ENCODE results near the gene POFUT2.
A peak's percentile ranks its signal among the peaks of the same experiment; 100 is the strongest.

The POFUT2 gene

GRCh38 chr21:45297329-45297728, 9.6 kb upstream of the POFUT2 start:
- Histone ChIP-seq H3K27ac (ENCODE audit: low read depth in 2 of 2, low read length in 2 of 2) (no peak overlapping the region), H3K4me3 (ENCODE audit: low read length in 2 of 2) (no peak overlapping the region), H3K9ac (ENCODE audit: low read depth in 1 of 2, low read length in 2 of 2) (no peak overlapping the region), H3K9me3 (ENCODE audit: control insufficient read depth in 2 of 2, low read length in 2 of 2) (no peaks in the 10 kb centered on the region), H3K36me3 (ENCODE audit: control insufficient read depth in 2 of 2, insufficient read depth in 2 of 2, low read length in 2 of 2) (no peaks in the 10 kb centered on the region), H3K27me3 (ENCODE audit: control insufficient read depth in 2 of 2, insufficient read depth in 2 of 2, low read length in 2 of 2) (no peaks in the 10 kb centered on the region), H3K4me1 (ENCODE audit: control insufficient read depth in 2 of 2, insufficient read depth in 2 of 2, low read length in 2 of 2) (peaks cover 29% of the 10 kb centered on the region in 2 donors)

- H3K4me3 ChIP-seq (ENCODE audit: low read length in 2 of 2) = no peak overlapping the region
- no peaks in the 10 kb centered on the region for H3K9me3 ChIP-seq (ENCODE audit: control insufficient read depth in 2 of 2, low read length in 2 of 2)
- no peaks in the 10 kb centered on the region for H3K36me3 ChIP-seq (ENCODE audit: control insufficient read depth in 2 of 2, insufficient read depth in 2 of 2, low read length in 2 of 2)
- peak overlapping the region in 1 of 2 donors; percentile 89 for H3K27ac ChIP-seq (ENCODE audit: low read depth in 2 of 2, low read length in 2 of 2)
- no peak overlapping the region for H3K9ac ChIP-seq (ENCODE audit: low read depth in 1 of 2, low read length in 2 of 2)
- no peaks in the 10 kb centered on the region for H3K27me3 ChIP-seq (ENCODE audit: control insufficient read depth in 2 of 2, insufficient read depth in 2 of 2, low read length in 2 of 2)
- peaks cover 28% of the 10 kb centered on the region in 2 donors for H3K4me1 ChIP-seq (ENCODE audit: control insufficient read depth in 2 of 2, insufficient read depth in 2 of 2, low read length in 2 of 2)
Observed at GRCh38 chr21:45296638-45297037, 8.9 kb upstream of the POFUT2 start.

GRCh38 chr21:45295576-45296365, 8.1 kb upstream of the POFUT2 start:
- no peaks in the 10 kb centered on the region for H3K27me3 ChIP-seq (ENCODE audit: control insufficient read depth in 2 of 2, insufficient read depth in 2 of 2, low read length in 2 of 2)
- H3K9ac ChIP-seq (ENCODE audit: low read depth in 1 of 2, low read length in 2 of 2) = no peak overlapping the region
- no peak overlapping the region for H3K4me3 ChIP-seq (ENCODE audit: low read length in 2 of 2)
- H3K27ac ChIP-seq (ENCODE audit: low read depth in 2 of 2, low read length in 2 of 2) = peak overlapping the region; percentile 86 to 89
- peaks cover 24 to 26% of the 10 kb centered on the region in 2 donors for H3K4me1 ChIP-seq (ENCODE audit: control insufficient read depth in 2 of 2, insufficient read depth in 2 of 2, low read length in 2 of 2)
- H3K36me3 ChIP-seq (ENCODE audit: control insufficient read depth in 2 of 2, insufficient read depth in 2 of 2, low read length in 2 of 2) = no peaks in the 10 kb centered on the region
- no peaks in the 10 kb centered on the region for H3K9me3 ChIP-seq (ENCODE audit: control insufficient read depth in 2 of 2, low read length in 2 of 2)

GRCh38 chr21:45294509-45295291, 7.0 kb upstream of the POFUT2 start:
- Histone ChIP-seq H3K27ac (ENCODE audit: low read depth in 2 of 2, low read length in 2 of 2) (peak overlapping the region; percentile 86 to 89), H3K9me3 (ENCODE audit: control insufficient read depth in 2 of 2, low read length in 2 of 2) (no peaks in the 10 kb centered on the region), H3K36me3 (ENCODE audit: control insufficient read depth in 2 of 2, insufficient read depth in 2 of 2, low read length in 2 of 2) (no peaks in the 10 kb centered on the region), H3K9ac (ENCODE audit: low read depth in 1 of 2, low read length in 2 of 2) (peak overlapping the region; percentile 52 to 63), H3K27me3 (ENCODE audit: control insufficient read depth in 2 of 2, insufficient read depth in 2 of 2, low read length in 2 of 2) (no peaks in the 10 kb centered on the region), H3K4me3 (ENCODE audit: low read length in 2 of 2) (peak overlapping the region in 1 of 2 donors; percentile 9), H3K4me1 (ENCODE audit: control insufficient read depth in 2 of 2, insufficient read depth in 2 of 2, low read length in 2 of 2) (peaks cover 21 to 22% of the 10 kb centered on the region in 2 donors)

- H3K4me3 ChIP-seq (ENCODE audit: low read length in 2 of 2) = peak overlapping the region in 1 of 2 donors; percentile 9
Observed at GRCh38 chr21:45293726-45294401, 6.2 kb upstream of the POFUT2 start.

GRCh38 chr21:45293220-45293725, 5.6 kb upstream of the POFUT2 start:
- Histone ChIP-seq H3K9ac (ENCODE audit: low read depth in 1 of 2, low read length in 2 of 2) (peak overlapping the region in 1 of 2 donors; percentile 63), H3K27ac (ENCODE audit: low read depth in 2 of 2, low read length in 2 of 2) (peak overlapping the region; percentile 86 to 89), H3K4me3 (ENCODE audit: low read length in 2 of 2) (no peak overlapping the region), H3K4me1 (ENCODE audit: control insufficient read depth in 2 of 2, insufficient read depth in 2 of 2, low read length in 2 of 2) (peaks cover 26 to 27% of the 10 kb centered on the region in 2 donors), H3K27me3 (ENCODE audit: control insufficient read depth in 2 of 2, insufficient read depth in 2 of 2, low read length in 2 of 2) (no peaks in the 10 kb centered on the region), H3K9me3 (ENCODE audit: control insufficient read depth in 2 of 2, low read length in 2 of 2) (no peaks in the 10 kb centered on the region), H3K36me3 (ENCODE audit: control insufficient read depth in 2 of 2, insufficient read depth in 2 of 2, low read length in 2 of 2) (no peaks in the 10 kb centered on the region)

More at GRCh38 chr21:45293726-45294401, 6.2 kb upstream of the POFUT2 start:
- Histone ChIP-seq H3K9ac (ENCODE audit: low read depth in 1 of 2, low read length in 2 of 2) (peak overlapping the region; percentile 52 to 63), H3K27me3 (ENCODE audit: control insufficient read depth in 2 of 2, insufficient read depth in 2 of 2, low read length in 2 of 2) (no peaks in the 10 kb centered on the region), H3K4me1 (ENCODE audit: control insufficient read depth in 2 of 2, insufficient read depth in 2 of 2, low read length in 2 of 2) (peaks cover 22% of the 10 kb centered on the region in 2 donors), H3K9me3 (ENCODE audit: control insufficient read depth in 2 of 2, low read length in 2 of 2) (no peaks in the 10 kb centered on the region), H3K27ac (ENCODE audit: low read depth in 2 of 2, low read length in 2 of 2) (peak overlapping the region; percentile 86 to 89), H3K36me3 (ENCODE audit: control insufficient read depth in 2 of 2, insufficient read depth in 2 of 2, low read length in 2 of 2) (no peaks in the 10 kb centered on the region)

- no peaks in the 10 kb centered on the region for H3K9me3 ChIP-seq (ENCODE audit: control insufficient read depth in 2 of 2, low read length in 2 of 2)
- H3K27ac ChIP-seq (ENCODE audit: low read depth in 2 of 2, low read length in 2 of 2) = peak overlapping the region; percentile 86 to 89
- H3K27me3 ChIP-seq (ENCODE audit: control insufficient read depth in 2 of 2, insufficient read depth in 2 of 2, low read length in 2 of 2) = no peaks in the 10 kb centered on the region
- H3K4me3 ChIP-seq (ENCODE audit: low read length in 2 of 2) = peak overlapping the region in 1 of 2 donors; percentile 24
- H3K4me1 ChIP-seq (ENCODE audit: control insufficient read depth in 2 of 2, insufficient read depth in 2 of 2, low read length in 2 of 2) = peaks cover 26 to 27% of the 10 kb centered on the region in 2 donors
- no peaks in the 10 kb centered on the region for H3K36me3 ChIP-seq (ENCODE audit: control insufficient read depth in 2 of 2, insufficient read depth in 2 of 2, low read length in 2 of 2)
- peak overlapping the region; percentile 24 to 63 for H3K9ac ChIP-seq (ENCODE audit: low read depth in 1 of 2, low read length in 2 of 2)
Observed at GRCh38 chr21:45292399-45293219, 4.9 kb upstream of the POFUT2 start.

GRCh38 chr21:45291613-45292398, 4.1 kb upstream of the POFUT2 start:
- Histone ChIP-seq H3K4me1 (ENCODE audit: control insufficient read depth in 2 of 2, insufficient read depth in 2 of 2, low read length in 2 of 2) (peaks cover 27% of the 10 kb centered on the region in 2 donors), H3K27ac (ENCODE audit: low read depth in 2 of 2, low read length in 2 of 2) (peak overlapping the region in 1 of 2 donors; percentile 9), H3K27me3 (ENCODE audit: control insufficient read depth in 2 of 2, insufficient read depth in 2 of 2, low read length in 2 of 2) (no peaks in the 10 kb centered on the region), H3K4me3 (ENCODE audit: low read length in 2 of 2) (no peak overlapping the region), H3K9me3 (ENCODE audit: control insufficient read depth in 2 of 2, low read length in 2 of 2) (no peaks in the 10 kb centered on the region), H3K9ac (ENCODE audit: low read depth in 1 of 2, low read length in 2 of 2) (no peak overlapping the region), H3K36me3 (ENCODE audit: control insufficient read depth in 2 of 2, insufficient read depth in 2 of 2, low read length in 2 of 2) (no peaks in the 10 kb centered on the region)

All from mucosa of rectum (tissue), 2 donors.